NCI-H748 (cell line): ENCODE measurements around the gene EDC3.
"Not testable (repeated sequence)": the region's sequence is repeated elsewhere in the genome, so short reads cannot be mapped to it uniquely, and the experiment has no call there.

Experiments used
- DNase-seq: peaks from one replicate; lab custom pipeline; 2025; ENCODE audit not compliant: unreplicated experiment; lab: John Stamatoyannopoulos, UW

EDC3 gene

DNA sequence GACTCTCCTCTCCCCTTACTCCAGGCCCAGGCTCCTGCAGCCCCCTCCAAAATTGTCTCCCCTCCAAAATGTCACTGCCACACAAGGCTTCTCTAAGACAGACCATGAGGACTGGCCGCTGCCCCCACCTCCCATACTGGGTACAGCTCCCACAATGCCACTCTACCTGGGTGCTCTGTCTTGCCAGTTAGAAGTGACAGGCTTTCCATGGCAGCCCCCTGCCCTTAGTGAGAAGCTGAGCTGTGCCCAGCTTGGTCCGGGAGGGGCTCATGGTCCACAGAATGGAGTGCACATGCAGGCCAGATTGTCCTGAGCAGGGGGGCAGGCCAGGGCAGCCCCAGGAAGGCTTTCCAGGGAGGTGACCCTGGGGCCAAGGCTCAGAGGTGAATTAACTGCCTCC, 83.1 kb downstream of the EDC3 start:
- DNase-seq, result no peak

DNA sequence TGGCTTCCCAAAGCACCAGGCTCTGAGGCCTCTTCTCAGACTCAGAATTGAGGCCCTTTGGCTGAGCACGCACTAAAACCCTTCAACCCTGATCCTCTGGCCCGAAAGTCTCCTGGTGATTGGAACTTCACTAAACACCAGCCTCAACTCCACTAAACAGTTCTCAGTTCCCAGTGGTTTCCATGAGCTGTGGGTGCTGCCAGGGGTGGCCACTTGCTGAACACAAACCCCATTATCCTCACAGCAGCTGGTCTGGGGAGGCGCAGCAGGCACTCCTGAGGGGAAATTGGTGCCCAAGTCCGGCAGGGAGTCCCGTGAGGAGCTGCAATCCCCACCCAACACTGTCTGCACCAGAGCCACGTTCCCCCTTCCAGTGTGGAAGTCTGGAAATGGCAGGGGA, 84.0 kb downstream of the EDC3 start:
- no peak for DNase-seq

GRCh38 chr15:74611341-74611740, 84.5 kb downstream of the EDC3 start:
- no peak for DNase-seq

- no peak for DNase-seq
Measured at GRCh38 chr15:74610302-74610951, 85.4 kb downstream of the EDC3 start.

- DNase-seq, result no peak
Measured at GRCh38 chr15:74609938-74610301, 85.9 kb downstream of the EDC3 start.

- peak; percentile 4 for DNase-seq
Measured at GRCh38 chr15:74608786-74609185, 87.0 kb downstream of the EDC3 start.

- DNase-seq, result no peak
Measured at GRCh38 chr15:74605795-74606150, 90.1 kb downstream of the EDC3 start.

- peak; percentile 73 for DNase-seq
Measured at GRCh38 chr15:74604983-74605794, 90.6 kb downstream of the EDC3 start.

DNA sequence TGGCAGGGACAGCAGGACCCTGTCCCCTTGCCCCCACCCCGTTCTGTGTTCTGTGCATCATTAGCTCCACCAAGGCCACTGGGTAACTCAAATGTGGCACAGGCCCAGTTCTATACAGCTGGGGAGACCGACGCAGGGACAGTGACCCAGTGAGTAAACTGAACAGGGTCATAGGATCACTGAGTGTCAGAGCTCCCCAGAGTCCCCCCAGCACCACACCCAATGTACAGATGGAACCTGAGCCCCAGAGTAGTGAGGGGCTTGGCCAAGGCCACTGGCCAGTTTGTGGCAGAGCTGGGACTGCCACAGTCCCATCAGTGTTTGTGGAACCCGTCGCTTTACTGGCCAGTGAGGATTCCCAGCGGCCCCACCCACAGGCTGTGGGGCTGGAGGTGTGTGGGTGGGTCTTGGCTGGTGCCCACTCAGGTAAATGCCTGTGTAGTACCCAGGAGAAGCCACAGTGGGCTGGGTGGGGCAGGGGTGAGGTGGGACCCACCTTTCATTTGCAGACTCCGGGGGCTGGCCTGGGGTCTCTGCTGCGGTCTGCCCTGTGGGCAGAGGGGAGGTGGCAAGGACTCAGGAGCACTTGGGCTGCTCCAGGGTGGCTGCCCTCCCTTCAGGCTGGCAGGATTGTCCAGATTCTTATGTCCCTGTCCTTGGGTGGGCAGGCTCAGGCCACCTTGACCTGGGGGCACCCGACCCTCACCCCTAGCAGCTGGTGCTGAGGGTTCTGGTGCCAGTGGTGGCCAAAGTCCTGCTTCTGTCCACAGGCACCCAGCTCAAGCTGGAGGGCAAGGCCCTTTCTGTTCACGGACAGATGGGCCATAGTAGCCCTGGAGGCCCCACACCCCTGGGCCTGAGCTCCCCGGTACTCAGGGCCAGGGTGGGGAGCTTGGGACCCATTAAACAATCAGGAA, 91.8 kb downstream of the EDC3 start:
- no peak for DNase-seq

DNA sequence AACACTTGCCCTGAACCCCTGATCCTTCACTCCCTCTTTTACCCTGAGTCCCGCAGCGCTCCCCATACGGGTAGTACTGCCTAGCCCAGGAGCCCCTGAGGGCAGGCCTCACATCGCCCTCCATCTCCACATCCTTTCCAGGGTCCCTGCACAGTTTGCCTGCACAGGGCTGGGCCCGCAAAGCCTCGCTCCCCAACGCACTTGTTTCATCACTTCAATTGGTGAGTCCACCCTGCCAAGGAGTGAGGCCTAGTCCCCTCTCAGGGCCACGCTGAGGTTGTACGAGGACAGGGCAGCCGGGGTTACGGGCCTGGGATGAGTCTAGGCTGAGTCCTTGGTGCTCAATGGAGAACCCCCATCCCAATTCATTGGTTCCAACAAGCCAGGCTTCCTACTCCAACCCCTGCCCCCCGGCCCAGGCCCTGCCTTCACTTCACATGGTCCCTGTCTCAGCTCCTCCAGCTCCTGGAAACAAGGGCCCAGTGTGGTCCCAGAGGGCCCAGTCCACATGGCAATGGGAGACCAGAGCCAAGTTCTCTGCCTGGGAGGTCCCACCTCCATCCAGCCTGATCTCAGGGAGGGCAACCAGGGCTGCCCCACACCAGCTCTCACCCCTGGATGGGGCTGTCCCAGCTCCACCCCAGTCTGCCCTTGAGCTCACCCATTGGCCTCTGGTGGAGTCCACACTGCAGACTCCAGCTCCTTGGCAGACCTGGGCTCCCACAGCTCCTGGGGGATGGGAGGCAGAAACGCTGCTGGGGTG, 92.6 kb downstream of the EDC3 start:
- no peak for DNase-seq

GRCh38 chr15:74599156-74599555, 96.7 kb downstream of the EDC3 start:
- no peak for DNase-seq

DNA sequence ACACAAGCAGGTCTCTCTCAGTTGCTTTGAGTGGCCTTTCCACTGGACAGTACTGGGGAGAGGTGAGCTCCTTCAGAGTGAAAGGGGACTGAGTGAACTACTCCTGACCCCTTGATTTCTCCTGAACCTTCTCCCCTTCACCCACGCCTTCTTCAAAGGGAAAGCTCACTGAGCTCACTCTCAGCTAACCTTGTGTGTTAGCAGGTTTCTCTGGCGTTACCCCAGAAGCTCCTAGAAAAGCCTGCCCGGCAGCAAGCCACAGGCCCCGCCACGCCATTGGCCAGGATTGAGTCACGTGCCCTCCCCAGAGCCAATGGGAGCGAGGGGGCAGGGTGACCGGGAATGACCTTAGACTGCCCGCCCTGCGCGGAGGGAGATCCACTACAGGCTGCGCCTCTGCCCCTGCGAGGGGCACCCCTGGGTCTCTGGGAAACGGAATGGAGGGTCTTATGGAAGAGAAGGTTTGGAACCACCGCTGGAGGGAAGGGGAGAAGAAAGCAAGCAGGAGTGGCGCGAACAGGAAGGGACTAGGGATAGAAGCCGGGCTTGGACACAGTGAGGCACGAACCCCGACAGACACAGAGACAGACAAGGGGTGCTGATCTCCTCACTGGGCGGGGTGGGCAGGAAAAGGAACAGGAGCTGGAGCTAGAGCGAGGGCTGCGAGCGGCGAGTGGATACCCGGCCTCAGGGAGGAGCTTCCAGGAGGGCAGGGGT, 97.5 kb downstream of the EDC3 start:
- DNase-seq, result peak; percentile 84

DNA sequence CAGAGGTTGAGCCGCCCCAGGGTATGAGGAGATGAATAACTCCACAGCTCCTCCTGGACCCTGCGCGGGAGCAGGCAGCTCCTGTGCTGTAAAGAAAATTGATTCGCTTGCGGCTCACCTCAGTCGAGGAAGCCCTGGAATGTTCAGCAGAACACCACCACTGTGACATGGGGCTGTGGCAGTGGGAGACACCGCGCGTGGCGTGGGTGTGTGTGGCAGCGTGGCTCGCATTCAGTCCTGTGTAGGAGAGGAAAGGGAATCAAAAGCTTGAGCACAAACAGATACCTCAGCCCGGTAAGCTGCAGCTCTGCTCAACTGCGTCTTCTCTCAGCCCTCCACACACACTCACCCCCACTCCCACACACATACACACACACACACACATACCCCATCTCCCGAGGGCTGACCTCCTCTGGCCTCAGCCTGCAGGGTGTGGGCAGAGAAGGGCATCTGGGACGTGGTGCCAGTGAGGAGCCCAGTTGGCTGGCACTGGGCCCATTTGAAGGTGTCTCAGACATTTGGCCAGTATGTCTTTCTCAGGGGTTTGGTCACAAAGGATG, 98.6 kb downstream of the EDC3 start:
- DNase-seq, result not testable (repeated sequence)

- not testable (repeated sequence) for DNase-seq
Measured at GRCh38 chr15:74596736-74597135, 99.1 kb downstream of the EDC3 start.

- no peak for DNase-seq
Measured at GRCh38 chr15:74595271-74595670, 100.6 kb downstream of the EDC3 start.

DNA sequence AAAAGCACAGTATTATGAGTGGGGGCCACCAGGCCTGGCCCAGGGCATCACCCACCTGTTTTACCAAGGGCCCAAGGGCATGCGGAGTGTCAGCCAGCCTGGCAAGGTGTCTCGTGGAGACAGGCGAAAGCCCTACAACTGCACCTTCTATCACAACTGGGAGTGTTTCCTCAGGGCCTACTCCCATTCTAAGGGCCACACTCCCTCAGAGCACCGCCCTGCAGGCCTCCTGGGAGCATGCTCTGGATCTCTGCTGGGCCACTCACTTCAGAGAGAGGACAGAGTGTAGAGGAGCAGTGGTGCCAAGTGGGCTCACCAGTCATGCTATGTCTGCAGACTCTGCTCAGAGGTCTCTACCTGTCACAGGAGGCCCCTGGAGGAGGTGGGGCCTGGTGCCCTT, 101.4 kb downstream of the EDC3 start:
- no peak for DNase-seq

- DNase-seq, result no peak
Measured at GRCh38 chr15:74593122-74593521, 102.7 kb downstream of the EDC3 start.

DNA sequence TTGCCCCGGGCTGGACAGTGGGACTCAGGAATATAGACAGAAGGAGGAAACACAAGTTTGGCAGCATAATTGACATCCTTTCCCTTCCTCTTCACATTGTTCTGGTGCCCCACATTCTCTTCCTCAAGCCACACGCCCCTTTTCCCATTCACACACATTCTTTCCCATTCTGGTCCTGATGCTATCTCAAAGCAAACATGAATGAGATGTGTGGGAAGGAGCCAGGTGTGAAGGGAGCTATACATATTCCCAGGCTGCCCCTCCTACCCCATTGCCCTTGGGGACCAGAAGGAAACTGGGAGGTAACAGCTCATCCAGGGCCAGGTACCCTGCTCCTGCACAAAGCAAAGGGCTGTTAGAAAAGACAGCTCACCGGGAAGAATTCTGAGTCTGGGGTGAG, 103.6 kb downstream of the EDC3 start:
- DNase-seq, result no peak

GRCh38 chr15:74589826-74590225, 106.0 kb downstream of the EDC3 start:
- no peak for DNase-seq

DNA sequence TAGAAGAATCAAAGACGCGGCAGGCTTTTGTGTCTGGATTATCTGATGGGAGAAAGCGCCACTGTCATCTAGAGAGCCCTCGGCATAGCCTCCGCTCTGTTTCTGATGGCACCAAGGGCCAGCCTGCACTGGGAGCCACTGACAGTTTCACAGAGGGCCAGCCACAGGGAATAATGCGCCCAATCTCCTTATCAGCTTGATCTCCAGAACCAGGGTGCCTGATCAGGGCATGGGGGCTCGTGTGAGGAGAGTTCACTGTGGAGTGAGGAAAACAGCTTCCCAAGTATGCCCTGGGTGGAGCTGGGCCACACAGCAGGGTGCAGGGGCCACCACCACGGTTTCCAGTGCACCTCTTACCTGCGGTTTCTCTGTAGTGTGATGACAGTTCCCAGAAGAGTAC, 110.0 kb downstream of the EDC3 start:
- DNase-seq, result no peak
